IMR-90 (cell line): Measurements from ENCODE around the gene ELOVL1. TPM values are rescaled to one million over a fixed set of nuclear protein-coding genes. Genes with fewer than 3 reads are reported as not detected.

Experiments
- ATAC-seq: fragments of 200-7000 bp; cut with Tn5 transposase; 2 replicates; pipeline ENCODE4 v1.9.1; 2020; ENCODE audit warnings: low read depth, mild to moderate bottlenecking, moderate library complexity
- BruUV-seq: library from RNA; stranded (reverse); fragments of 400-500 nt; replicated peaks from 2 replicates; lab custom pipeline; 2021; lab: Mats Ljungman, UMichigan
- CTCF ChIA-PET: fragments of 300-600 bp; formaldehyde crosslinking; extraction: SDS; loops from one replicate; lab custom pipeline; 2021; ENCODE audit warnings: antibody characterized with exemption; lab: Yijun Ruan, JAX
- POLR2A ChIA-PET: fragments of 300-600 bp; sonication (Branson Sonifier 250); formaldehyde crosslinking; loops from one replicate; lab custom pipeline; 2022; ENCODE audit warnings: antibody characterized with exemption; ENCODE audit not compliant: unreplicated experiment; lab: Charles Lee
- DNase-seq: peaks from one replicate; pipeline ENCODE4 v3.0.0; 2013
- H2AFZ ChIP-seq: replicated peaks from 2 replicates; pipeline ENCODE3; 2013; ENCODE audit warnings: low read length, mild to moderate bottlenecking; ENCODE audit not compliant: poor library complexity
- H2AK5ac ChIP-seq: 2 replicates; pipeline ENCODE4 v1.6.1; 2013; ENCODE audit warnings: low read depth, low read length, inconsistent platforms
- H2AK9ac ChIP-seq: replicated peaks from 2 replicates; pipeline ENCODE3; 2013; ENCODE audit warnings: mild to moderate bottlenecking, low read depth, low read length, moderate library complexity; ENCODE audit not compliant: poor library complexity
- H2BK120ac ChIP-seq: 2 replicates; pipeline ENCODE4 v1.6.1; 2013; ENCODE audit warnings: low read depth, low read length, inconsistent platforms
- H2BK15ac ChIP-seq: 3 replicates; pipeline ENCODE4 v1.6.1; 2013; ENCODE audit warnings: low read depth, low read length, inconsistent platforms
- H2BK20ac ChIP-seq: 2 replicates; pipeline ENCODE4 v1.6.1; 2013; ENCODE audit warnings: low read depth, mild to moderate bottlenecking, inconsistent platforms, low read length, moderate library complexity
- H2BK5ac ChIP-seq: 2 replicates; pipeline ENCODE4 v1.6.1; 2013; ENCODE audit warnings: mild to moderate bottlenecking, low read depth, low read length, inconsistent platforms; ENCODE audit not compliant: poor library complexity, severe bottlenecking
- H3K14ac ChIP-seq: replicated peaks from 2 replicates; pipeline ENCODE4 v1.6.1; 2013; ENCODE audit warnings: low read depth, low read length, inconsistent platforms
- H3K18ac ChIP-seq: 2 replicates; pipeline ENCODE4 v1.6.1; 2013; ENCODE audit warnings: low read depth, low read length, control low read depth
- H3K23ac ChIP-seq: 2 replicates; pipeline ENCODE4 v1.6.1; 2013; ENCODE audit warnings: low read depth, low read length, inconsistent platforms
- H3K27ac ChIP-seq: 2 replicates; pipeline ENCODE4 v1.5.1; 2013; ENCODE audit warnings: mild to moderate bottlenecking, control low read depth, low read length; ENCODE audit not compliant: insufficient read depth
- H3K27me3 ChIP-seq: 2 replicates; pipeline ENCODE4 v1.6.1; 2013; ENCODE audit warnings: low read length; ENCODE audit not compliant: control insufficient read depth, insufficient read depth
- H3K36me3 ChIP-seq: 2 replicates; pipeline ENCODE4 v1.6.1; 2013; ENCODE audit warnings: low read length, mixed read lengths; ENCODE audit not compliant: control insufficient read depth, insufficient read depth
- H3K4ac ChIP-seq: 2 replicates; pipeline ENCODE4 v1.6.1; 2013; ENCODE audit warnings: low read depth, low read length, inconsistent platforms
- H3K4me1 ChIP-seq: 2 replicates; pipeline ENCODE4 v1.6.1; 2013; ENCODE audit warnings: low read length, mixed read lengths; ENCODE audit not compliant: control insufficient read depth, insufficient read depth
- H3K4me2 ChIP-seq: 2 replicates; pipeline ENCODE4 v1.6.1; 2013; ENCODE audit warnings: low read depth, mild to moderate bottlenecking, control low read depth, low read length, moderate library complexity
- H3K4me3 ChIP-seq: 2 replicates; pipeline ENCODE4 v1.5.1; 2013; ENCODE audit warnings: low read depth, mild to moderate bottlenecking, control low read depth, low read length, moderate library complexity; ENCODE audit not compliant: insufficient read depth
- H3K56ac ChIP-seq: 2 replicates; pipeline ENCODE4 v1.6.1; 2013; ENCODE audit warnings: low read length, inconsistent platforms; ENCODE audit not compliant: insufficient read depth; ENCODE audit errors: extremely low read depth
- H3K79me1 ChIP-seq, 2 experiments: 2 replicates each; pipeline ENCODE4 v1.6.1; 2013; ENCODE audit warnings: low read length in 2 of 2, inconsistent platforms in 1 of 2, low read depth in 1 of 2
- H3K9ac ChIP-seq: 2 replicates; pipeline ENCODE4 v1.6.1; 2013; ENCODE audit warnings: low read depth, low read length, control low read depth
- H3K9me1 ChIP-seq: 2 replicates; pipeline ENCODE4 v1.6.1; 2013; ENCODE audit warnings: low read length, inconsistent platforms; ENCODE audit not compliant: insufficient read depth
- H3K9me3 ChIP-seq: 2 replicates; pipeline ENCODE4 v1.6.1; 2013; ENCODE audit warnings: low read length; ENCODE audit not compliant: control insufficient read depth, insufficient read depth
- H4K20me1 ChIP-seq: 2 replicates; pipeline ENCODE4 v1.6.1; 2013; ENCODE audit warnings: low read length, inconsistent platforms; ENCODE audit not compliant: insufficient read depth
- H4K5ac ChIP-seq: 2 replicates; pipeline ENCODE4 v1.6.1; 2013; ENCODE audit warnings: mild to moderate bottlenecking, low read depth, low read length, control low read depth
- H4K8ac ChIP-seq, 2 experiments: 2 replicates each; pipeline ENCODE4 v1.6.1; 2013; ENCODE audit warnings: low read depth in 2 of 2, low read length in 2 of 2, control low read depth in 1 of 2, inconsistent platforms in 1 of 2
- H4K91ac ChIP-seq: 2 replicates; pipeline ENCODE4 v1.6.1; 2013; ENCODE audit warnings: low read depth, low read length, inconsistent platforms; ENCODE audit not compliant: insufficient read depth
- BHLHE40 ChIP-seq: fragments of 150-350 bp; IDR thresholded peaks from 2 replicates; pipeline ENCODE4 v1.6.1; 2016; ENCODE audit warnings: mild to moderate bottlenecking, low read depth, low read length
- CEBPB ChIP-seq: IDR thresholded peaks from 2 replicates; pipeline ENCODE4 v1.6.1; 2012; ENCODE audit warnings: low read depth, low read length, improper control_type of control experiment
- FOS ChIP-seq: fragments of 150-350 bp; IDR thresholded peaks from 2 replicates; pipeline ENCODE4 v1.6.1; 2016; ENCODE audit warnings: low read depth, low read length
- MAFK ChIP-seq: IDR thresholded peaks from 2 replicates; pipeline ENCODE4 v1.6.1; 2012; ENCODE audit warnings: low read depth, low read length, improper control_type of control experiment
- RAD21 ChIP-seq: IDR thresholded peaks from 2 replicates; pipeline ENCODE4 v1.6.1; 2012; ENCODE audit warnings: low read length, improper control_type of control experiment
- RCOR1 ChIP-seq: IDR thresholded peaks from 2 replicates; pipeline ENCODE4 v1.6.1; 2012; ENCODE audit warnings: mild to moderate bottlenecking, low read length, improper control_type of control experiment; ENCODE audit not compliant: insufficient replicate concordance
- RFX5 ChIP-seq: IDR thresholded peaks from 2 replicates; pipeline ENCODE4 v1.8.0; 2012; ENCODE audit warnings: low read depth, mild to moderate bottlenecking, low read length, moderate library complexity
- SMC3 ChIP-seq: fragments of 150-350 bp; IDR thresholded peaks from 2 replicates; pipeline ENCODE4 v1.6.1; 2016; ENCODE audit warnings: low read depth, mild to moderate bottlenecking, antibody characterized with exemption, low read length, moderate library complexity
- USF2 ChIP-seq: fragments of 150-350 bp; IDR thresholded peaks from 2 replicates; pipeline ENCODE4 v1.6.1; 2017; ENCODE audit warnings: mild to moderate bottlenecking, antibody characterized with exemption, low read length, low read depth
- WGBS, 2 experiments: methylation state at CpG; one replicate each; pipeline versions ENCODE4 v1.1.5 to v1.1.7; 2013; ENCODE audit warnings: missing lambda C conversion rate in 2 of 2; ENCODE audit not compliant: insufficient read length in 1 of 2; ENCODE audit errors: extremely low coverage in 2 of 2; 5-methylcytosine and 5-hydroxymethylcytosine counted together
- dilution Hi-C: fragments of 300-500 bp; cut with HindIII; formaldehyde crosslinking; loops from one replicate; pipeline ENCODE4 v1.14.3; 2018; ENCODE audit warnings: low sequenced_read_pairs; ENCODE audit not compliant: unreplicated experiment
- in situ Hi-C: fragments of 300-500 bp; cut with MboI; formaldehyde crosslinking; loops from 3 replicates; pipeline ENCODE4 v1.14.3; 2019; ENCODE audit warnings: low sequenced_read_pairs, inconsistent platforms, mixed read lengths
- intact Hi-C: fragments of 100-400 bp; cut with micrococcal nuclease; formaldehyde crosslinking; loops from 2 replicates; pipeline ENCODE4 v1.10.0; 2022
- polyA plus RNA-seq, 3 experiments: library from polyadenylated mRNA; depleted of rRNA; stranded (reverse); fragments of >200 nt; gene quantifications; 2 replicates each; pipeline ENCODE4 v1.2.3, GENCODE V29; 2012; ENCODE audit warnings: low replicate concordance in 1 of 3
- total RNA-seq: library from RNA; depleted of rRNA; stranded (reverse); fragments of >200 nt; gene quantifications from 2 replicates; pipeline ENCODE4 v1.2.3, GENCODE V29; 2012

ELOVL1 gene
- total and polyA plus RNA-seq, 2 of the 4 experiments (the other 2 are of a cell fraction): 88.9 to 211 TPM

GRCh38 chr1:43334453-43335205 lies 33.2 kb downstream of the ELOVL1 start:
- no peak overlapping the region for H2BK5ac ChIP-seq
- no TSS peak for BruUV-seq
- in situ Hi-C loops: no loop called here

More at GRCh38 chr1:43334453-43335205, 33.2 kb downstream of the ELOVL1 start:
- TF ChIP-seq RCOR1 (no peak), SMC3 (no peak), RFX5 (no peak), RAD21 (no peak), CEBPB (no peak), MAFK (no peak), USF2 (no peak), BHLHE40 (no peak), FOS (no peak)
- intact Hi-C loops (no loop called here), dilution Hi-C loops (no loop called here)
- no peak overlapping the region for H4K5ac ChIP-seq
- ChIA-PET CTCF (no interaction called here), POLR2A (no interaction called here)
- H4K20me1 ChIP-seq: no peaks in the 10 kb centered on the region
- no peak overlapping the region for H3K9ac ChIP-seq
- no peak for DNase-seq
- H2BK20ac ChIP-seq: no peak overlapping the region
- H3K27ac ChIP-seq: no peak overlapping the region
- no peak overlapping the region for H2BK15ac ChIP-seq
- no peak overlapping the region for H3K4me3 ChIP-seq
- H3K4me2 ChIP-seq: no peak overlapping the region
- no peak overlapping the region for H2BK120ac ChIP-seq
- H2AK9ac ChIP-seq: no peak overlapping the region
- no peak overlapping the region for H4K91ac ChIP-seq
- no peak overlapping the region for H3K23ac ChIP-seq
- no peak overlapping the region for H3K18ac ChIP-seq
- 77% methylated on average over 5 of the region's 7 CpGs; no CpG with 5 or more reads in 1 of the 2 experiments for WGBS, 2 experiments
- no peak overlapping the region for H3K56ac ChIP-seq
- no peak overlapping the region for H4K8ac ChIP-seq
- H3K4me1 ChIP-seq: peaks cover 6% of the 10 kb centered on the region
- H3K14ac ChIP-seq: no peak overlapping the region
- no peak overlapping the region for H2AFZ ChIP-seq
- H3K9me1 ChIP-seq: peaks cover 4% of the 10 kb centered on the region; the same call in 1 of the 2 replicates
- ATAC-seq: no peak
- H2AK5ac ChIP-seq: no peak overlapping the region
- H3K27me3 ChIP-seq: peaks cover 13% of the 10 kb centered on the region
- H3K79me1 ChIP-seq: no peaks in the 10 kb centered on the region
- no peak overlapping the region for H3K4ac ChIP-seq
- H3K9me3 ChIP-seq: no peaks in the 10 kb centered on the region
- H3K36me3 ChIP-seq: no peaks in the 10 kb centered on the region
